HepG2 (cell line): Measurements from ENCODE around the gene TTLL1. TPM values are rescaled to one million over a fixed set of nuclear protein-coding genes. Genes with fewer than 3 reads are reported as not detected.

Source experiments
- ATF4 ChIP-seq, 2 experiments: fragments of 450-650 bp in 1 of 2; sonication (generic) in 1 of 2; formaldehyde crosslinking; IDR thresholded peaks; 2 replicates each; pipeline versions ENCODE4 v1.5.0 to v1.8.0; 2020 to 2022; ENCODE audit warnings: mild to moderate bottlenecking in 1 of 2, missing genetic modification reagents in 1 of 2
- BCL6 ChIP-seq: IDR thresholded peaks from 2 replicates; pipeline ENCODE4 v1.6.1; 2016; ENCODE audit warnings: missing genetic modification reagents, missing compliant biosample characterization
- BORCS8-MEF2B ChIP-seq: sonication (generic); formaldehyde crosslinking; IDR thresholded peaks from 2 replicates; pipeline ENCODE4 v1.8.0; 2022; ENCODE audit warnings: mild to moderate bottlenecking, missing genetic modification reagents
- BRCA1 ChIP-seq: sonication (generic); formaldehyde crosslinking; IDR thresholded peaks from 2 replicates; pipeline ENCODE4 v1.4.0; 2020; ENCODE audit warnings: missing genetic modification reagents
- CEBPG ChIP-seq: IDR thresholded peaks from 2 replicates; pipeline ENCODE4 v1.6.1; 2016
- CENPBD1 ChIP-seq: sonication (generic); formaldehyde crosslinking; IDR thresholded peaks from 2 replicates; pipeline ENCODE4 v1.8.0; 2022; ENCODE audit warnings: missing genetic modification reagents, low read depth, mild to moderate bottlenecking, borderline replicate concordance
- ELK4 ChIP-seq: sonication (generic); formaldehyde crosslinking; IDR thresholded peaks from 2 replicates; pipeline ENCODE4 v1.9.0; 2021; ENCODE audit warnings: missing genetic modification reagents, borderline replicate concordance
- ETV5 ChIP-seq: IDR thresholded peaks from 2 replicates; pipeline ENCODE4 v1.6.1; 2018; ENCODE audit warnings: missing biosample characterization, missing genetic modification reagents, inconsistent platforms, borderline replicate concordance
- FOXK1 ChIP-seq: sonication (generic); formaldehyde crosslinking; IDR thresholded peaks from 2 replicates; pipeline ENCODE4 v1.4.0; 2020; ENCODE audit warnings: low read depth, missing genetic modification reagents, borderline replicate concordance
- FOXO4 ChIP-seq: sonication (generic); formaldehyde crosslinking; conservative IDR thresholded peaks from 2 replicates; pipeline ENCODE4 v1.8.1; 2023; ENCODE audit warnings: missing genetic modification reagents
- GTF3A ChIP-seq: sonication (generic); formaldehyde crosslinking; conservative IDR thresholded peaks from 2 replicates; pipeline ENCODE4 v1.4.0; 2020; ENCODE audit warnings: mild to moderate bottlenecking, missing genetic modification reagents
- HOXA9 ChIP-seq: sonication (generic); formaldehyde crosslinking; IDR thresholded peaks from 2 replicates; pipeline ENCODE4 v1.8.1; 2022; ENCODE audit warnings: missing genetic modification reagents, mild to moderate bottlenecking, moderate library complexity, borderline replicate concordance
- IRX3 ChIP-seq: sonication (generic); formaldehyde crosslinking; IDR thresholded peaks from 2 replicates; pipeline ENCODE4 v1.8.1; 2023; ENCODE audit warnings: mild to moderate bottlenecking, low read depth, missing genetic modification reagents, borderline replicate concordance
- KLF11 ChIP-seq: IDR thresholded peaks from 2 replicates; pipeline ENCODE4 v1.6.1; 2016; ENCODE audit warnings: missing compliant biosample characterization
- MAFK ChIP-seq, 2 experiments: IDR thresholded peaks in 1 of 2; conservative IDR thresholded peaks in 1 of 2; 2 replicates each; pipeline ENCODE4 v1.6.1; 2011; ENCODE audit warnings: improper control_type of control experiment in 2 of 2, low read length in 2 of 2
- MEF2D ChIP-seq: sonication (generic); formaldehyde crosslinking; IDR thresholded peaks from 2 replicates; pipeline ENCODE4 v1.5.1; 2020; ENCODE audit warnings: mild to moderate bottlenecking, missing genetic modification reagents
- MTA3 ChIP-seq: sonication (generic); formaldehyde crosslinking; IDR thresholded peaks from 2 replicates; pipeline ENCODE4 v1.4.0; 2020; ENCODE audit warnings: missing genetic modification reagents
- NCOR1 ChIP-seq: fragments of 200-600 bp; sonication (generic); IDR thresholded peaks from 2 replicates; pipeline ENCODE4 v1.7.0; 2017; ENCODE audit warnings: antibody characterized with exemption, low read length, borderline replicate concordance
- ONECUT2 ChIP-seq: sonication (generic); formaldehyde crosslinking; IDR thresholded peaks from 2 replicates; pipeline ENCODE4 v1.4.0; 2020; ENCODE audit warnings: missing genetic modification reagents
- PHB2 ChIP-seq: fragments of 450-650 bp; IDR thresholded peaks from 2 replicates; pipeline ENCODE4 v1.6.1; 2018; ENCODE audit not compliant: partially characterized antibody
- SIN3A ChIP-seq: IDR thresholded peaks from 2 replicates; pipeline ENCODE4 v1.6.1; 2011; ENCODE audit warnings: low read depth, mild to moderate bottlenecking, control low read depth, low read length, borderline replicate concordance
- SIX1 ChIP-seq: sonication (generic); formaldehyde crosslinking; IDR thresholded peaks from 2 replicates; pipeline ENCODE4 v1.4.0; 2020; ENCODE audit warnings: missing genetic modification reagents, borderline replicate concordance
- ZMYM2 ChIP-seq: sonication (generic); formaldehyde crosslinking; IDR thresholded peaks from 2 replicates; pipeline ENCODE4 v1.8.0; 2022; ENCODE audit warnings: mild to moderate bottlenecking, missing genetic modification reagents
- ZMYM4 ChIP-seq: sonication (generic); formaldehyde crosslinking; IDR thresholded peaks from 2 replicates; pipeline ENCODE4 v1.8.1; 2023; ENCODE audit warnings: mild to moderate bottlenecking, missing genetic modification reagents
- ZNF24 ChIP-seq: fragments of 450-650 bp; IDR thresholded peaks from 2 replicates; pipeline ENCODE4 v1.6.1; 2017; ENCODE audit warnings: antibody characterized with exemption, mild to moderate bottlenecking
- ZNF335 ChIP-seq: sonication (generic); formaldehyde crosslinking; IDR thresholded peaks from 2 replicates; pipeline ENCODE4 v1.4.0; 2020; ENCODE audit warnings: missing genetic modification reagents
- ZNF414 ChIP-seq: sonication (generic); formaldehyde crosslinking; IDR thresholded peaks from 2 replicates; pipeline ENCODE4 v1.5.0; 2020; ENCODE audit warnings: missing genetic modification reagents
- ZNF441 ChIP-seq: sonication (generic); formaldehyde crosslinking; IDR thresholded peaks from 2 replicates; pipeline ENCODE4 v1.7.0; 2021; ENCODE audit warnings: missing genetic modification reagents, borderline replicate concordance
- ZNF501 ChIP-seq: sonication (generic); formaldehyde crosslinking; IDR thresholded peaks from 2 replicates; pipeline ENCODE4 v1.5.1; 2020; ENCODE audit warnings: mild to moderate bottlenecking, moderate library complexity, missing genetic modification reagents
- ZNF589 ChIP-seq: sonication (generic); formaldehyde crosslinking; conservative IDR thresholded peaks from 2 replicates; pipeline ENCODE4 v1.8.0; 2022; ENCODE audit warnings: mild to moderate bottlenecking, moderate library complexity, missing genetic modification reagents
- polyA plus RNA-seq, 8 experiments: library from polyadenylated mRNA; depleted of rRNA in 3 of 8; stranded (reverse) in 7 of 8; unstranded in 1 of 8; fragments of >200 nt; fragmentation: Illumina TruSeq in 4 of 8; extraction: Trizol in 4 of 8; gene quantifications; 2 replicates each; pipeline versions ENCODE4 v1.2.1 to v1.2.3, GENCODE V29; 2011 to 2016; ENCODE audit warnings: low read depth in 4 of 8, missing spikeins in 1 of 8, mixed read lengths in 1 of 8; ENCODE audit not compliant: insufficient read depth in 1 of 8
- total RNA-seq, 5 experiments: library from RNA; depleted of rRNA; stranded (reverse); fragments of >200 nt; fragmentation: Illumina TruSeq; extraction: Trizol; gene quantifications; 2 replicates each; pipeline ENCODE4 v1.2.3, GENCODE V29; 2016; ENCODE audit warnings: low read depth in 1 of 5

The TTLL1 gene
- total and polyA plus RNA-seq, 2 of the 13 experiments (the other 11 are each of a cell fraction or from before 2014, with no cell fraction given), result 1.6 to 5.3 TPM

- no peak for TF ChIP-seq ATF4 (CRISPR knock-in tag; IDR thresholded peaks at IDR 0.05)
- no peak; the same call in 1 of the 2 replicates for TF ChIP-seq CENPBD1
- no peak for TF ChIP-seq ZNF414 (CRISPR knock-in tag)
- no peak for TF ChIP-seq IRX3 (CRISPR knock-in tag)
- TF ChIP-seq KLF11 (CRISPR knock-in tag), result no peak
- TF ChIP-seq BORCS8-MEF2B (CRISPR knock-in tag), result 0 out of 2 replicates have a peak, but pooled peaks have one; percentile 1
- TF ChIP-seq NCOR1, result no peak
- TF ChIP-seq ETV5 (CRISPR knock-in tag), result no peak
- TF ChIP-seq ZNF589, result no peak
- TF ChIP-seq PHB2, result no peak
- no peak for TF ChIP-seq ZMYM4 (CRISPR knock-in tag)
- no peak for TF ChIP-seq ELK4 (CRISPR knock-in tag)
- TF ChIP-seq MTA3, result no peak
- no peak; the same call in 1 of the 2 replicates for TF ChIP-seq MEF2D (CRISPR knock-in tag)
- TF ChIP-seq HOXA9 (CRISPR knock-in tag), result no peak
- TF ChIP-seq BCL6 (CRISPR knock-in tag), result no peak
- TF ChIP-seq ZNF24, result no peak
- no peak for TF ChIP-seq ZNF441 (CRISPR knock-in tag)
- no peak for TF ChIP-seq BRCA1 (CRISPR knock-in tag)
- no peak for TF ChIP-seq FOXK1 (CRISPR knock-in tag)
- no peak for TF ChIP-seq CEBPG (CRISPR knock-in tag)
- 0 out of 2 replicates have a peak, but pooled peaks have one; percentile 22 for TF ChIP-seq ZNF501 (CRISPR knock-in tag)
- TF ChIP-seq ZMYM2 (CRISPR knock-in tag), result no peak
- no peak for TF ChIP-seq SIN3A
- no peak for TF ChIP-seq ONECUT2 (CRISPR knock-in tag)
- TF ChIP-seq FOXO4 (CRISPR knock-in tag), result no peak
- TF ChIP-seq SIX1 (CRISPR knock-in tag), result no peak
- TF ChIP-seq GTF3A, result no peak
- TF ChIP-seq ZNF335 (CRISPR knock-in tag), result no peak
- no peak for TF ChIP-seq MAFK (conservative IDR thresholded peaks at IDR 0.05 in 1 of 2, IDR thresholded peaks at IDR 0.05 in 1 of 2; ENCODE audit: low read length in 2 of 2)
Measured at GRCh38 chr22:43015677-43016042, 73.5 kb downstream of the TTLL1 start (continued).
